Calu3 (cell line): ENCODE measurements around the gene RPL13A. TPM values are rescaled to one million over a fixed set of nuclear protein-coding genes. Genes with fewer than 3 reads are reported as not detected.

Experiments
- BruUV-seq: library from RNA; stranded (reverse); fragments of 400-500 nt; replicated peaks from 2 replicates; lab custom pipeline; 2021; lab: Mats Ljungman, UMichigan
- CTCF ChIA-PET: fragments of 300-600 bp; sonication (Branson Sonifier 250); formaldehyde crosslinking; loops from one replicate; lab custom pipeline; 2022; ENCODE audit warnings: antibody characterized with exemption; lab: Charles Lee
- DNase-seq: peaks from one replicate; pipeline ENCODE4 v3.0.0; 2022
- H3K27ac Mint-ChIP-seq: one replicate; pipeline ENCODE4 v1.8.0; 2022; ENCODE audit warnings: mixed read lengths; ENCODE audit not compliant: unreplicated experiment
- H3K27me3 Mint-ChIP-seq: one replicate; pipeline ENCODE4 v1.8.0; 2022; ENCODE audit warnings: mixed read lengths; ENCODE audit not compliant: unreplicated experiment
- H3K36me3 Mint-ChIP-seq: one replicate; pipeline ENCODE4 v1.8.0; 2022; ENCODE audit warnings: mild to moderate bottlenecking, moderate library complexity, mixed read lengths; ENCODE audit not compliant: insufficient read depth, unreplicated experiment
- H3K4me1 Mint-ChIP-seq: one replicate; pipeline ENCODE4 v1.8.0; 2022; ENCODE audit warnings: mild to moderate bottlenecking, low read depth, mixed read lengths; ENCODE audit not compliant: unreplicated experiment
- H3K4me3 Mint-ChIP-seq: one replicate; pipeline ENCODE4 v1.8.0; 2022; ENCODE audit warnings: mild to moderate bottlenecking, low read depth, moderate library complexity, mixed read lengths; ENCODE audit not compliant: unreplicated experiment
- H3K9me3 Mint-ChIP-seq: one replicate; pipeline ENCODE4 v1.8.0; 2022; ENCODE audit warnings: low read depth, mixed read lengths; ENCODE audit not compliant: unreplicated experiment
- CTCF ChIP-seq: fragments of 200-600 bp; IDR thresholded peaks from one replicate; pipeline ENCODE4 v1.8.0; 2022; ENCODE audit warnings: antibody characterized with exemption; ENCODE audit not compliant: unreplicated experiment
- intact Hi-C: fragments of 100-400 bp; cut with micrococcal nuclease; formaldehyde crosslinking; loops from one replicate; pipeline ENCODE4 v1.10.0; 2022; ENCODE audit not compliant: unreplicated experiment
- total RNA-seq: library from RNA; stranded (reverse); gene quantifications from 2 replicates; pipeline ENCODE4 v1.2.3, GENCODE V29; 2022

The RPL13A gene
- total RNA-seq, 1 experiment from 2014 or later = 1,993 TPM

- Mint-ChIP-seq H3K27me3 (no peaks in the 10 kb centered on the region), H3K4me3 (no peak overlapping the region), H3K36me3 (peaks cover 26% of the 10 kb centered on the region), H3K9me3 (no peaks in the 10 kb centered on the region), H3K4me1 (peaks cover 11% of the 10 kb centered on the region), H3K27ac (no peak overlapping the region)
- DNase-seq = no peak
- CTCF ChIA-PET = interaction anchor here (1.0 to 4.3 kb wide), 3 partner anchors 43 to 67 kb away, joined by 3 to 25 read pairs (median 5); no protein-coding TSS in a partner anchor
- intact Hi-C loops = loop anchor here (1.0 kb wide), 1 partner anchor 44 kb away; no protein-coding TSS in a partner anchor
- BruUV-seq = no TSS peak
- no peak for TF ChIP-seq CTCF
These were observed 16.2 kb downstream of the RPL13A start for GRCh38 chr19:49503582-49503962.

- TF ChIP-seq CTCF = peak; percentile 88
- no TSS peak for BruUV-seq
- Mint-ChIP-seq H3K27ac (no peak overlapping the region), H3K4me3 (no peak overlapping the region), H3K36me3 (peaks cover 3% of the 10 kb centered on the region), H3K27me3 (no peaks in the 10 kb centered on the region), H3K4me1 (peaks cover 8% of the 10 kb centered on the region), H3K9me3 (no peaks in the 10 kb centered on the region)
- DNase-seq = peak; percentile 77
- CTCF ChIA-PET = interaction anchor here (0.6 to 1.1 kb wide), 5 partner anchors 40 to 584 kb away, joined by 3 to 18 read pairs (median 4); no protein-coding TSS in a partner anchor
- intact Hi-C loops = loop anchor here (1.0 kb wide), 1 partner anchor 64 kb away; no protein-coding TSS in a partner anchor
These were observed 19.2 kb downstream of the RPL13A start for GRCh38 chr19:49506575-49507105.

- intact Hi-C loops = no loop called here
- CTCF ChIA-PET = no interaction called here
These were observed 20.5 kb downstream of the RPL13A start for GRCh38 chr19:49507803-49508494.

More at GRCh38 chr19:49507803-49508494, 20.5 kb downstream of the RPL13A start:
- H3K27ac Mint-ChIP-seq = no peak overlapping the region
- peaks cover 18% of the 10 kb centered on the region for H3K4me1 Mint-ChIP-seq
- peaks cover 16% of the 10 kb centered on the region for H3K36me3 Mint-ChIP-seq
- H3K27me3 Mint-ChIP-seq = no peaks in the 10 kb centered on the region
- no peak overlapping the region for H3K4me3 Mint-ChIP-seq
- no TSS peak for BruUV-seq
- no peak for TF ChIP-seq CTCF
- H3K9me3 Mint-ChIP-seq = no peaks in the 10 kb centered on the region
- DNase-seq = no peak
